ENCODE measurements around the gene ARFGEF3.

Gene ARFGEF3

GRCh38 chr6:138229663-138230179 lies 68.0 kb downstream of the ARFGEF3 start:
- no peak overlapping the region for H3K4me3 ChIP-seq (replicated peaks; ENCODE audit: low read depth, low read length)
- DNase-seq (ENCODE audit: low read depth): no peak
- TF ChIP-seq CTCF (IDR thresholded peaks at IDR 0.05; ENCODE audit: low read length, missing control alignments): no peak

GRCh38 chr6:138230221-138230620 lies 68.5 kb downstream of the ARFGEF3 start:
- H3K4me3 ChIP-seq (replicated peaks; ENCODE audit: low read depth, low read length): no peak overlapping the region
- no peak for TF ChIP-seq CTCF (IDR thresholded peaks at IDR 0.05; ENCODE audit: low read length, missing control alignments)
- DNase-seq (ENCODE audit: low read depth): no peak

GRCh38 chr6:138230759-138231380 lies 69.1 kb downstream of the ARFGEF3 start:
- H3K4me3 ChIP-seq (replicated peaks; ENCODE audit: low read depth, low read length): no peak overlapping the region
- no peak for DNase-seq (ENCODE audit: low read depth)

GRCh38 chr6:138231381-138231886 lies 69.7 kb downstream of the ARFGEF3 start:
- DNase-seq (ENCODE audit: low read depth): no peak
- no peak for TF ChIP-seq CTCF (IDR thresholded peaks at IDR 0.05; ENCODE audit: low read length, missing control alignments)
- no peak overlapping the region for H3K4me3 ChIP-seq (replicated peaks; ENCODE audit: low read depth, low read length)

More at GRCh38 chr6:138230759-138231380, 69.1 kb downstream of the ARFGEF3 start:
- no peak for TF ChIP-seq CTCF (IDR thresholded peaks at IDR 0.05; ENCODE audit: low read length, missing control alignments)

- no peak for TF ChIP-seq CTCF (IDR thresholded peaks at IDR 0.05; ENCODE audit: low read length, missing control alignments)
- no peak overlapping the region for H3K4me3 ChIP-seq (replicated peaks; ENCODE audit: low read depth, low read length)
- no peak for DNase-seq (ENCODE audit: low read depth)
Observed at GRCh38 chr6:138234363-138234762, 72.6 kb downstream of the ARFGEF3 start.

GRCh38 chr6:138235205-138235604 lies 73.5 kb downstream of the ARFGEF3 start:
- TF ChIP-seq CTCF (IDR thresholded peaks at IDR 0.05; ENCODE audit: low read length, missing control alignments): no peak
- DNase-seq (ENCODE audit: low read depth): no peak
- no peak overlapping the region for H3K4me3 ChIP-seq (replicated peaks; ENCODE audit: low read depth, low read length)

GRCh38 chr6:138235693-138236092 lies 74.0 kb downstream of the ARFGEF3 start:
- TF ChIP-seq CTCF (IDR thresholded peaks at IDR 0.05; ENCODE audit: low read length, missing control alignments): no peak
- DNase-seq (ENCODE audit: low read depth): no peak

More at GRCh38 chr6:138235693-138236092, 74.0 kb downstream of the ARFGEF3 start:
- no peak overlapping the region for H3K4me3 ChIP-seq (replicated peaks; ENCODE audit: low read depth, low read length)

All from fibroblast of pulmonary artery (primary cell).